Thoracic aorta (tissue), 2 donors: ENCODE measurements around the gene TBC1D1. TPM values are rescaled to one million over a fixed set of nuclear protein-coding genes. Genes with fewer than 3 reads are reported as not detected.
A peak's percentile ranks its signal among the peaks of the same experiment; 100 is the strongest.

Source experiments
- ATAC-seq: fragments of 150-250 bp; one replicate; pipeline ENCODE4 v1.8.0; 2017; ENCODE audit warnings: low read depth; ENCODE audit not compliant: insufficient number of reproducible peaks, low FRiP score
- DNase-seq: peaks from one replicate; pipeline ENCODE4 v3.0.0-alpha.2; 2020; ENCODE audit warnings: low spot score
- H3K27ac ChIP-seq, 2 donors: fragments of 200-600 bp; sonication (generic); 1 replicate in 1 of 2; 2 replicates in 1 of 2; pipeline ENCODE4 v1.5.1; 2016; ENCODE audit warnings: mild to moderate bottlenecking in 2 of 2, moderate library complexity in 2 of 2
- H3K27me3 ChIP-seq: fragments of 200-600 bp; sonication (generic); replicated peaks from 2 replicates; pipeline ENCODE4 v1.6.0; 2016; ENCODE audit warnings: mild to moderate bottlenecking; ENCODE audit not compliant: insufficient read depth
- H3K36me3 ChIP-seq: fragments of 200-600 bp; sonication (generic); one replicate; pipeline ENCODE4 v1.5.1; 2016
- H3K4me1 ChIP-seq, 2 donors: fragments of 200-600 bp; sonication (generic); 1 replicate in 1 of 2; 2 replicates in 1 of 2; pipeline versions ENCODE4 v1.5.1 to v1.6.0; 2016; ENCODE audit warnings: low read depth in 2 of 2, mild to moderate bottlenecking in 1 of 2; ENCODE audit not compliant: control insufficient read depth in 1 of 2
- H3K4me3 ChIP-seq: fragments of 200-600 bp; sonication (generic); 2 replicates; pipeline ENCODE4 v1.5.1; 2016; ENCODE audit warnings: mild to moderate bottlenecking
- H3K9me3 ChIP-seq: fragments of 200-600 bp; sonication (generic); 2 replicates; pipeline ENCODE4 v1.5.1; 2016
- total RNA-seq, 2 donors: library from RNA; depleted of rRNA; stranded (reverse); fragments of >200 nt; gene quantifications; one replicate each; pipeline versions ENCODE4 v1.1.0 to v1.2.3, GENCODE V29; 2016
- TF ChIP-seq, protein P1 (sequence below): fragments of 200-600 bp; sonication (generic); IDR thresholded peaks from one replicate; pipeline ENCODE4 v1.5.1; 2019; ENCODE audit warnings: antibody characterized with exemption

Gene TBC1D1
- total RNA-seq, result 100 to 1,000 TPM; 152 to 206 TPM

GRCh38 chr4:37890801-37891259, at the start of gene TBC1D1:
Gene TBC1D1, plus strand, starts transcription at chr4:37891084. Its CDS starts 11,012 bp downstream, at chr4:37902096.
- peaks cover 14 to 49% of the 10 kb centered on the region in 2 donors for H3K4me1 ChIP-seq
- no peak for DNase-seq

GRCh38 chr4:37844204-37844603, 46.7 kb upstream of the TBC1D1 start:
- H3K4me1 ChIP-seq, result no peaks in the 10 kb centered on the region
- no peak overlapping the region for H3K27ac ChIP-seq
- no peaks in the 10 kb centered on the region for H3K9me3 ChIP-seq
- no peaks in the 10 kb centered on the region for H3K27me3 ChIP-seq
- DNase-seq (no peak), ATAC-seq (no peak)
- H3K36me3 ChIP-seq, result peaks cover 14% of the 10 kb centered on the region
- H3K4me3 ChIP-seq, result no peak overlapping the region
- TF ChIP-seq, protein P1, sequence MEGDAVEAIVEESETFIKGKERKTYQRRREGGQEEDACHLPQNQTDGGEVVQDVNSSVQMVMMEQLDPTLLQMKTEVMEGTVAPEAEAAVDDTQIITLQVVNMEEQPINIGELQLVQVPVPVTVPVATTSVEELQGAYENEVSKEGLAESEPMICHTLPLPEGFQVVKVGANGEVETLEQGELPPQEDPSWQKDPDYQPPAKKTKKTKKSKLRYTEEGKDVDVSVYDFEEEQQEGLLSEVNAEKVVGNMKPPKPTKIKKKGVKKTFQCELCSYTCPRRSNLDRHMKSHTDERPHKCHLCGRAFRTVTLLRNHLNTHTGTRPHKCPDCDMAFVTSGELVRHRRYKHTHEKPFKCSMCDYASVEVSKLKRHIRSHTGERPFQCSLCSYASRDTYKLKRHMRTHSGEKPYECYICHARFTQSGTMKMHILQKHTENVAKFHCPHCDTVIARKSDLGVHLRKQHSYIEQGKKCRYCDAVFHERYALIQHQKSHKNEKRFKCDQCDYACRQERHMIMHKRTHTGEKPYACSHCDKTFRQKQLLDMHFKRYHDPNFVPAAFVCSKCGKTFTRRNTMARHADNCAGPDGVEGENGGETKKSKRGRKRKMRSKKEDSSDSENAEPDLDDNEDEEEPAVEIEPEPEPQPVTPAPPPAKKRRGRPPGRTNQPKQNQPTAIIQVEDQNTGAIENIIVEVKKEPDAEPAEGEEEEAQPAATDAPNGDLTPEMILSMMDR, result no peak

More at GRCh38 chr4:37890801-37891259, at the start of gene TBC1D1:
- TF ChIP-seq, protein P1, result no peak
- ATAC-seq, result no peak
- Histone ChIP-seq H3K4me3 (peak within 1 kb of the TSS; percentile 88), H3K36me3 (no peaks in the 10 kb centered on the region), H3K9me3 (no peaks in the 10 kb centered on the region), H3K27me3 (no peaks in the 10 kb centered on the region), H3K27ac (peak within 1 kb of the TSS; percentile 92 to 94)

- Histone ChIP-seq H3K27ac (no peak overlapping the region), H3K36me3 (peaks cover 11% of the 10 kb centered on the region), H3K4me3 (no peak overlapping the region), H3K4me1 (no peaks in the 10 kb centered on the region), H3K27me3 (no peaks in the 10 kb centered on the region), H3K9me3 (no peaks in the 10 kb centered on the region)
- TF ChIP-seq, protein P1, result no peak
- ATAC-seq (no peak), DNase-seq (no peak)
Observed at GRCh38 chr4:37845201-37845600, 45.7 kb upstream of the TBC1D1 start.

- no peak for DNase-seq
- TF ChIP-seq, protein P1, result no peak
- H3K4me1 ChIP-seq, result no peaks in the 10 kb centered on the region
Observed at GRCh38 chr4:37847311-37847884, 43.5 kb upstream of the TBC1D1 start.

GRCh38 chr4:37852376-37852775, 38.5 kb upstream of the TBC1D1 start:
- no peaks in the 10 kb centered on the region for H3K36me3 ChIP-seq
- H3K27me3 ChIP-seq, result no peaks in the 10 kb centered on the region
- no peaks in the 10 kb centered on the region for H3K4me1 ChIP-seq
- no peak for DNase-seq
- H3K27ac ChIP-seq, result no peak overlapping the region
- no peak for ATAC-seq
- no peaks in the 10 kb centered on the region for H3K9me3 ChIP-seq
- TF ChIP-seq, protein P1, result no peak
- H3K4me3 ChIP-seq, result no peak overlapping the region

More at GRCh38 chr4:37847311-37847884, 43.5 kb upstream of the TBC1D1 start:
- no peak overlapping the region for H3K4me3 ChIP-seq
- no peak overlapping the region for H3K27ac ChIP-seq
- no peaks in the 10 kb centered on the region for H3K9me3 ChIP-seq
- no peak for ATAC-seq
- H3K36me3 ChIP-seq, result peaks cover 5% of the 10 kb centered on the region
- H3K27me3 ChIP-seq, result no peaks in the 10 kb centered on the region
